H1 (cell line): ENCODE results near the gene MAP1B. TPM values are rescaled to one million over a fixed set of nuclear protein-coding genes. Genes with fewer than 3 reads are reported as not detected.

ENCODE experiments used
- CTCF ChIA-PET: fragments of 300-600 bp; sonication (Branson Sonifier 250); formaldehyde crosslinking; loops from one replicate; lab custom pipeline; 2021; ENCODE audit not compliant: partially characterized antibody; lab: Charles Lee
- POLR2A ChIA-PET: fragments of 300-600 bp; sonication (Branson Sonifier 250); formaldehyde crosslinking; loops from one replicate; lab custom pipeline; 2021; ENCODE audit warnings: inconsistent platforms; ENCODE audit not compliant: partially characterized antibody; lab: Charles Lee
- DNase-seq, 2 experiments: peaks; one replicate each; pipeline versions ENCODE4 v3.0.0 to v3.0.0-alpha.2; 2010 to 2022; ENCODE audit warnings: low spot score in 2 of 2, low read depth in 1 of 2, mixed read lengths in 1 of 2
- FAIRE-seq: peaks from 2 replicates; lab custom pipeline; 2011; peaks lifted over from hg19 to GRCh38; lab: Jason Lieb, UNC
- H2AFZ ChIP-seq: 2 replicates; pipeline ENCODE4 v1.8.1; 2012; ENCODE audit warnings: low read length, inconsistent platforms
- H2AK5ac ChIP-seq: 2 replicates; pipeline ENCODE4 v1.6.1; 2013; ENCODE audit warnings: low read depth, low read length
- H2BK120ac ChIP-seq: replicated peaks from 2 replicates; pipeline ENCODE3; 2013; ENCODE audit warnings: low read depth, low read length, inconsistent platforms
- H2BK12ac ChIP-seq: 2 replicates; pipeline ENCODE4 v1.6.1; 2013; ENCODE audit warnings: low read depth, low read length
- H2BK15ac ChIP-seq: 2 replicates; pipeline ENCODE4 v1.6.1; 2013; ENCODE audit warnings: low read length
- H2BK20ac ChIP-seq: 2 replicates; pipeline ENCODE4 v1.6.1; 2013; ENCODE audit warnings: low read length
- H2BK5ac ChIP-seq: 2 replicates; pipeline ENCODE4 v1.6.1; 2013; ENCODE audit warnings: low read depth, low read length
- H3K14ac ChIP-seq: 2 replicates; pipeline ENCODE4 v1.6.1; 2013; ENCODE audit warnings: inconsistent platforms; ENCODE audit not compliant: insufficient read length
- H3K18ac ChIP-seq: 2 replicates; pipeline ENCODE4 v1.6.1; 2013; ENCODE audit warnings: low read length; ENCODE audit errors: extremely low read depth
- H3K23ac ChIP-seq: 2 replicates; pipeline ENCODE4 v1.6.1; 2013; ENCODE audit warnings: inconsistent platforms; ENCODE audit not compliant: insufficient read length
- H3K23me2 ChIP-seq: 2 replicates; pipeline ENCODE4 v1.6.1; 2013; ENCODE audit warnings: low read depth, low read length
- H3K27ac ChIP-seq: 2 replicates; pipeline ENCODE4 v1.6.1; 2011; ENCODE audit warnings: low read depth, low read length, inconsistent platforms
- H3K27me3 ChIP-seq, 4 experiments: replicated peaks in 1 of 4; 1 replicate in 1 of 4; 2 replicates in 3 of 4; pipeline versions ENCODE4 v1.6.1 to v1.8.1; 2011 to 2013; ENCODE audit warnings: low read length in 3 of 4, mild to moderate bottlenecking in 3 of 4, inconsistent platforms in 2 of 4, mixed read lengths in 2 of 4, moderate library complexity in 1 of 4; ENCODE audit not compliant: control insufficient read depth in 3 of 4, insufficient read depth in 3 of 4; ENCODE audit errors: extremely low read depth in 1 of 4
- H3K36me3 ChIP-seq, 4 experiments: 2 replicates each; pipeline versions ENCODE4 v1.6.1 to v1.8.1; 2011 to 2013; ENCODE audit warnings: mild to moderate bottlenecking in 4 of 4, low read length in 3 of 4, moderate library complexity in 2 of 4, control low read depth in 1 of 4, inconsistent platforms in 1 of 4; ENCODE audit not compliant: insufficient read depth in 4 of 4, control insufficient read depth in 2 of 4
- H3K4ac ChIP-seq: replicated peaks from 2 replicates; pipeline ENCODE3; 2013; ENCODE audit warnings: low read length, low read depth, mixed read lengths, inconsistent platforms; ENCODE audit not compliant: insufficient read length
- H3K4me1 ChIP-seq, 4 experiments: replicated peaks in 1 of 4; 1 replicate in 1 of 4; 2 replicates in 3 of 4; pipeline versions ENCODE4 v1.6.1 to v1.8.1; 2011 to 2013; ENCODE audit warnings: low read length in 3 of 4, inconsistent platforms in 2 of 4, mixed read lengths in 1 of 4; ENCODE audit not compliant: insufficient read depth in 4 of 4, control insufficient read depth in 3 of 4
- H3K4me2 ChIP-seq, 2 experiments: 2 replicates each; pipeline versions ENCODE4 v1.6.1 to v1.8.1; 2011 to 2013; ENCODE audit warnings: low read depth in 2 of 2, low read length in 2 of 2, control low read depth in 1 of 2, inconsistent platforms in 1 of 2, mild to moderate bottlenecking in 1 of 2; ENCODE audit not compliant: insufficient read depth in 1 of 2
- H3K4me3 ChIP-seq, 4 experiments: fragments of 200-600, 300-600 bp in 1 of 4; sonication (generic), shearing (Covaris generic), sonication (Bioruptor Twin) in 1 of 4; 2 replicates each; pipeline versions ENCODE4 v1.5.1 to v1.8.1; 2011 to 2016; ENCODE audit warnings: low read length in 4 of 4, low read depth in 3 of 4, control low read depth in 2 of 4, inconsistent platforms in 2 of 4, mild to moderate bottlenecking in 2 of 4, mixed read lengths in 1 of 4, moderate library complexity in 1 of 4; ENCODE audit not compliant: insufficient read depth in 2 of 4; ENCODE audit errors: extremely low read depth in 1 of 4
- H3K56ac ChIP-seq: replicated peaks from 2 replicates; pipeline ENCODE3; 2013; ENCODE audit warnings: low read depth, mild to moderate bottlenecking, mixed read lengths, low read length, inconsistent platforms; ENCODE audit not compliant: insufficient read length
- H3K79me1 ChIP-seq: 2 replicates; pipeline ENCODE4 v1.6.1; 2013; ENCODE audit warnings: low read depth, low read length, control low read depth
- H3K79me2 ChIP-seq, 2 experiments: 2 replicates each; pipeline versions ENCODE4 v1.6.1 to v1.8.1; 2012 to 2013; ENCODE audit warnings: low read length in 2 of 2, mild to moderate bottlenecking in 2 of 2, inconsistent platforms in 1 of 2; ENCODE audit not compliant: insufficient read depth in 2 of 2, control insufficient read depth in 1 of 2
- H3K9ac ChIP-seq, 4 experiments: replicated peaks in 1 of 4; 1 replicate in 1 of 4; 2 replicates in 3 of 4; pipeline versions ENCODE4 v1.6.1 to v1.8.1; 2011 to 2013; ENCODE audit warnings: low read depth in 3 of 4, low read length in 3 of 4, control low read depth in 2 of 4, mild to moderate bottlenecking in 2 of 4, moderate library complexity in 2 of 4, inconsistent platforms in 1 of 4; ENCODE audit errors: extremely low read depth in 1 of 4
- H3K9me3 ChIP-seq, 2 experiments: 2 replicates each; pipeline versions ENCODE4 v1.6.1 to v1.8.1; 2012 to 2013; ENCODE audit warnings: mild to moderate bottlenecking in 2 of 2, moderate library complexity in 2 of 2, control low read depth in 1 of 2, inconsistent platforms in 1 of 2, low read depth in 1 of 2, low read length in 1 of 2, mixed read lengths in 1 of 2; ENCODE audit not compliant: insufficient read depth in 2 of 2
- H4K20me1 ChIP-seq, 2 experiments: replicated peaks in 1 of 2; 2 replicates each; pipeline versions ENCODE3 to v1.8.1; 2011 to 2013; ENCODE audit warnings: inconsistent platforms in 2 of 2, low read length in 2 of 2, mild to moderate bottlenecking in 1 of 2; ENCODE audit not compliant: insufficient read depth in 2 of 2, control insufficient read depth in 1 of 2
- H4K5ac ChIP-seq: 2 replicates; pipeline ENCODE4 v1.6.1; 2013; ENCODE audit warnings: low read length, low read depth, mixed read lengths, inconsistent platforms; ENCODE audit not compliant: insufficient read length
- H4K8ac ChIP-seq: 2 replicates; pipeline ENCODE4 v1.8.0; 2013; ENCODE audit warnings: mild to moderate bottlenecking, moderate library complexity, low read length, inconsistent platforms; ENCODE audit not compliant: insufficient read depth; ENCODE audit errors: extremely low read depth
- H4K91ac ChIP-seq: replicated peaks from 2 replicates; pipeline ENCODE3; 2013; ENCODE audit warnings: low read length, mixed read lengths, inconsistent platforms; ENCODE audit not compliant: insufficient read length
- CBX8 ChIP-seq: fragments of 300-800, 300-1000 bp; sonication (generic); IDR thresholded peaks from 2 replicates; pipeline ENCODE4 v1.7.1; 2016; ENCODE audit warnings: low read depth, low read length, borderline replicate concordance
- GABPA ChIP-seq: IDR thresholded peaks from 2 replicates; pipeline ENCODE4 v1.6.1; 2011; ENCODE audit warnings: mild to moderate bottlenecking, low read length, moderate library complexity, borderline replicate concordance; ENCODE audit not compliant: insufficient read depth
- GTF2F1 ChIP-seq: IDR thresholded peaks from 2 replicates; pipeline ENCODE4 v1.6.1; 2012; ENCODE audit warnings: low read depth, low read length, improper control_type of control experiment, borderline replicate concordance
- JUND ChIP-seq: IDR thresholded peaks from 2 replicates; pipeline ENCODE4 v1.6.1; 2011; ENCODE audit warnings: mild to moderate bottlenecking, improper control_type of control experiment, low read length
- KDM1A ChIP-seq: fragments of 200-600, 300-600 bp; sonication (generic); IDR thresholded peaks from 2 replicates; pipeline ENCODE4 v1.7.1; 2016; ENCODE audit warnings: mild to moderate bottlenecking, low read length, borderline replicate concordance
- PHF8 ChIP-seq: fragments of 200-600 bp; sonication (generic); conservative IDR thresholded peaks from 2 replicates; pipeline ENCODE4 v1.7.1; 2012; ENCODE audit warnings: low read depth, mild to moderate bottlenecking, inconsistent platforms, low read length, moderate library complexity
- POU5F1 ChIP-seq: IDR thresholded peaks from 2 replicates; pipeline ENCODE4 v1.6.1; 2011; ENCODE audit warnings: low read depth, mild to moderate bottlenecking, low read length, moderate library complexity
- RNF2 ChIP-seq: fragments of 200-900, 300-1000 bp; sonication (generic); IDR thresholded peaks from 2 replicates; pipeline ENCODE4 v1.7.1; 2016; ENCODE audit warnings: borderline replicate concordance, low read depth, mild to moderate bottlenecking, antibody characterized with exemption, low read length; ENCODE audit not compliant: poor library complexity, severe bottlenecking; ENCODE audit errors: missing control alignments
- SIX5 ChIP-seq: IDR thresholded peaks from 2 replicates; pipeline ENCODE4 v1.6.1; 2011; ENCODE audit warnings: mild to moderate bottlenecking, low read depth, low read length
- SUZ12 ChIP-seq: fragments of 200-600 bp; sonication (generic); IDR thresholded peaks from 2 replicates; pipeline ENCODE4 v1.6.1; 2012; ENCODE audit warnings: mild to moderate bottlenecking, inconsistent platforms, low read length, moderate library complexity, mixed read lengths
- TAF7 ChIP-seq: optimal IDR thresholded peaks from 2 replicates; pipeline ENCODE3; 2011; ENCODE audit warnings: low read depth, mild to moderate bottlenecking, inconsistent platforms, low read length, moderate library complexity, borderline replicate concordance
- ZNF274 ChIP-seq: IDR thresholded peaks from 2 replicates; pipeline ENCODE4 v1.7.0; 2012; ENCODE audit warnings: low read length, borderline replicate concordance; ENCODE audit errors: extremely low read depth
- WGBS, 2 experiments: shearing (Covaris generic) in 1 of 2; methylation state at CpG; one replicate each; pipeline versions ENCODE4 v1.1.6 to v1.1.7; 2013 to 2015; ENCODE audit warnings: low lambda C conversion rate in 2 of 2, mixed read lengths in 2 of 2, inconsistent platforms in 1 of 2, low coverage in 1 of 2, missing lambda C conversion rate in 1 of 2; ENCODE audit not compliant: insufficient replicate concordance in 2 of 2, insufficient coverage in 1 of 2, insufficient read length in 1 of 2; ENCODE audit errors: extremely low coverage in 1 of 2, missing lambda C conversion rate in 1 of 2; 5-methylcytosine and 5-hydroxymethylcytosine counted together
- polyA plus RNA-seq, 7 experiments: library from polyadenylated mRNA; depleted of rRNA in 3 of 7; stranded (reverse) in 5 of 7; unstranded in 2 of 7; fragments of >200 nt in 5 of 7; fragments of 200-250 nt in 2 of 7; gene quantifications; 1 replicate in 5 of 7; 2 replicates in 1 of 7; 4 replicates in 1 of 7; pipeline versions ENCODE4 v1.2.1 to v1.2.3, GENCODE V29; 2011 to 2013; ENCODE audit warnings: missing spikeins in 2 of 7, mixed read lengths in 2 of 7
- total RNA-seq: library from RNA; stranded (reverse); fragmentation: NEBNext Ultra II Directional; extraction: Animal tissue kit (Norgen Biotek cat#: 25700); gene quantifications from 2 replicates; pipeline ENCODE4 v1.2.1, GENCODE V29; 2021
- TF ChIP-seq, protein P1 (sequence below): IDR thresholded peaks from 2 replicates; pipeline ENCODE4 v1.6.1; 2011; ENCODE audit warnings: low read depth, mild to moderate bottlenecking, low read length; ENCODE audit not compliant: insufficient read depth

The MAP1B gene
- total and polyA plus RNA-seq, 2 of the 8 experiments (the other 6 are each of a cell fraction or from before 2014, with no cell fraction given): 24.5 to 120 TPM

DNA sequence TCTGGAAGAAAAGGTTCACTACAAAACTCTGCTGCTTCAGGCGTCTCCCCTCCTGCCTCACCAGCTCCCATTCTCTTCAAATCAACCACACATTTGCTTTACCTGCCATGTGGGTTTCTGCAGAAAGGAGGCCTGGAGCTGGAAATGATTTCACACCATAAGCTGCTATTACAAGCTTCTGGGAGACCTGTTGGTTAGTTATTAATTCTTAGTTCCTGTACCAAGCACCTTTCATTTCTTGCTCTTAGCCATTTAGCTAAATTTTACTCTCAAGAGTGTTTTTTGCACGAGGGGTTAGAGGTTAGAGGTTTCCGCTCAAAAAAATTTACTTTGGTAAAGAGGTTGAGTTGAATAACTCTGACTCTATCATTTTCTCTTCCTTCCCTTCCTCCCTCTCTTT lies 70.3 kb downstream of the MAP1B start:
- H2BK15ac ChIP-seq: no peak overlapping the region
- no peak overlapping the region for H4K91ac ChIP-seq
- no peaks in the 10 kb centered on the region for H3K27me3 ChIP-seq
- H3K23ac ChIP-seq: no peak overlapping the region
- no peaks in the 10 kb centered on the region for H3K9me3 ChIP-seq
- H2BK5ac ChIP-seq: no peak overlapping the region
- H3K79me2 ChIP-seq: peaks cover 0 to 8% of the 10 kb centered on the region in 2 experiments; a peak in 1 of 4 replicates
- no peak overlapping the region for H3K18ac ChIP-seq
- TF ChIP-seq POU5F1: no peak
- no peak for TF ChIP-seq GTF2F1
- no peak for TF ChIP-seq TAF7
- TF ChIP-seq KDM1A: no peak
- TF ChIP-seq CBX8: no peak
- no peak for TF ChIP-seq ZNF274
- no peak for TF ChIP-seq GABPA
- TF ChIP-seq, protein P1, sequence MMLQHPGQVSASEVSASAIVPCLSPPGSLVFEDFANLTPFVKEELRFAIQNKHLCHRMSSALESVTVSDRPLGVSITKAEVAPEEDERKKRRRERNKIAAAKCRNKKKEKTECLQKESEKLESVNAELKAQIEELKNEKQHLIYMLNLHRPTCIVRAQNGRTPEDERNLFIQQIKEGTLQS: no peak
- TF ChIP-seq SUZ12: no peak
- no peak for TF ChIP-seq RNF2
- TF ChIP-seq PHF8: no peak
- TF ChIP-seq JUND: no peak
- TF ChIP-seq SIX5: no peak
- no peak overlapping the region for H3K27ac ChIP-seq
- H3K23me2 ChIP-seq: no peaks in the 10 kb centered on the region
- H3K14ac ChIP-seq: no peak overlapping the region
- H2BK20ac ChIP-seq: no peak overlapping the region
- FAIRE-seq: no peak
- no peaks in the 10 kb centered on the region; the same call in 1 of the 2 replicates for H3K79me1 ChIP-seq
- no peak overlapping the region for H3K4me2 ChIP-seq
- no peak overlapping the region for H3K4me3 ChIP-seq
- H4K20me1 ChIP-seq: peaks cover 0 to under 1% of the 10 kb centered on the region in 2 experiments
- H3K4ac ChIP-seq: no peak overlapping the region
- no peak overlapping the region for H2BK120ac ChIP-seq
- H3K9ac ChIP-seq: no peak overlapping the region
- no peak overlapping the region for H2AK5ac ChIP-seq
- no peak overlapping the region for H2AFZ ChIP-seq
- H3K4me1 ChIP-seq: peaks cover 0 to 7% (median 1%) of the 10 kb centered on the region in 4 experiments; a peak in 6 of 7 replicates
- ChIA-PET CTCF (interaction anchor here (0.6 to 1.4 kb wide), 5 partner anchors 11 to 471 kb away, joined by 3 read pairs; no protein-coding TSS in a partner anchor), POLR2A (interaction anchor here (1.2 to 3.3 kb wide), 2 partner anchors 11 kb away, joined by 4 to 12 read pairs; no protein-coding TSS in a partner anchor)
- WGBS, 2 experiments: 85% methylated on average over 3 of the region's 3 CpGs; no CpG with 5 or more reads in 1 of the 2 experiments
- H4K8ac ChIP-seq: no peak overlapping the region
- no peak overlapping the region for H2BK12ac ChIP-seq
- no peaks in the 10 kb centered on the region for H3K36me3 ChIP-seq
- no peak for DNase-seq
- H3K56ac ChIP-seq: no peak overlapping the region
- H4K5ac ChIP-seq: no peak overlapping the region
